Right renal cortex interstitium (tissue), 3 donors: Measurements from ENCODE around the gene RIC3. TPM values are rescaled to one million over a fixed set of nuclear protein-coding genes. Genes with fewer than 3 reads are reported as not detected.

Experiments used
- polyA plus RNA-seq, 3 donors: library from polyadenylated mRNA; unstranded; fragments of 120-200 nt; gene quantifications; one replicate each; pipeline ENCODE4 v1.2.1, GENCODE V29; 2013; ENCODE audit not compliant: insufficient read length in 3 of 3

RIC3 gene
- polyA plus RNA-seq, 3 donors, result 8.9 to 22.0 (median 10.5) TPM

Other genes starting within 250 kb of the RIC3 start
- gene OR10A6, start 237.8 kb downstream of the RIC3 start, polyA plus RNA-seq, result not detected
- gene OR10A3, start 227.3 kb downstream of the RIC3 start, polyA plus RNA-seq, result under 1 TPM in 2 of 3 donors, not detected in 1; 0.06 TPM
- gene NLRP10, start 203.6 kb downstream of the RIC3 start, polyA plus RNA-seq, result not detected
- 100 to 1,000 TPM; 328 to 360 (median 345) TPM for gene EIF3F, start 181.7 kb downstream of the RIC3 start, polyA plus RNA-seq
- 10 to 100 TPM; 21.5 to 24.5 (median 24.3) TPM for gene TUB, start 87.8 kb downstream of the RIC3 start, polyA plus RNA-seq
- gene LMO1, start 94.9 kb upstream of the RIC3 start, polyA plus RNA-seq, result 1 to 10 TPM in 1 of 3 donors, under 1 TPM in 2; 0.51 to 1.2 (median 0.74) TPM